ENCODE results near the gene MAP3K5.

GRCh38 chr6:136563386-136564152, 228.7 kb downstream of the MAP3K5 start:
- TF ChIP-seq, protein P1, sequence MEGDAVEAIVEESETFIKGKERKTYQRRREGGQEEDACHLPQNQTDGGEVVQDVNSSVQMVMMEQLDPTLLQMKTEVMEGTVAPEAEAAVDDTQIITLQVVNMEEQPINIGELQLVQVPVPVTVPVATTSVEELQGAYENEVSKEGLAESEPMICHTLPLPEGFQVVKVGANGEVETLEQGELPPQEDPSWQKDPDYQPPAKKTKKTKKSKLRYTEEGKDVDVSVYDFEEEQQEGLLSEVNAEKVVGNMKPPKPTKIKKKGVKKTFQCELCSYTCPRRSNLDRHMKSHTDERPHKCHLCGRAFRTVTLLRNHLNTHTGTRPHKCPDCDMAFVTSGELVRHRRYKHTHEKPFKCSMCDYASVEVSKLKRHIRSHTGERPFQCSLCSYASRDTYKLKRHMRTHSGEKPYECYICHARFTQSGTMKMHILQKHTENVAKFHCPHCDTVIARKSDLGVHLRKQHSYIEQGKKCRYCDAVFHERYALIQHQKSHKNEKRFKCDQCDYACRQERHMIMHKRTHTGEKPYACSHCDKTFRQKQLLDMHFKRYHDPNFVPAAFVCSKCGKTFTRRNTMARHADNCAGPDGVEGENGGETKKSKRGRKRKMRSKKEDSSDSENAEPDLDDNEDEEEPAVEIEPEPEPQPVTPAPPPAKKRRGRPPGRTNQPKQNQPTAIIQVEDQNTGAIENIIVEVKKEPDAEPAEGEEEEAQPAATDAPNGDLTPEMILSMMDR (IDR thresholded peaks at IDR 0.05): no peak
- TF ChIP-seq POLR2A (IDR thresholded peaks at IDR 0.05): no peak
